Kidney glomerular epithelial cell (primary cell): Measurements from ENCODE around the gene SCNN1A.

Experiments used
- DNase-seq: peaks from one replicate; lab custom pipeline; 2025; lab: John Stamatoyannopoulos, UW

The SCNN1A gene

GRCh38 chr12:6384499-6385436 lies 9.4 kb upstream of the SCNN1A start:
- DNase-seq, result no peak

DNA sequence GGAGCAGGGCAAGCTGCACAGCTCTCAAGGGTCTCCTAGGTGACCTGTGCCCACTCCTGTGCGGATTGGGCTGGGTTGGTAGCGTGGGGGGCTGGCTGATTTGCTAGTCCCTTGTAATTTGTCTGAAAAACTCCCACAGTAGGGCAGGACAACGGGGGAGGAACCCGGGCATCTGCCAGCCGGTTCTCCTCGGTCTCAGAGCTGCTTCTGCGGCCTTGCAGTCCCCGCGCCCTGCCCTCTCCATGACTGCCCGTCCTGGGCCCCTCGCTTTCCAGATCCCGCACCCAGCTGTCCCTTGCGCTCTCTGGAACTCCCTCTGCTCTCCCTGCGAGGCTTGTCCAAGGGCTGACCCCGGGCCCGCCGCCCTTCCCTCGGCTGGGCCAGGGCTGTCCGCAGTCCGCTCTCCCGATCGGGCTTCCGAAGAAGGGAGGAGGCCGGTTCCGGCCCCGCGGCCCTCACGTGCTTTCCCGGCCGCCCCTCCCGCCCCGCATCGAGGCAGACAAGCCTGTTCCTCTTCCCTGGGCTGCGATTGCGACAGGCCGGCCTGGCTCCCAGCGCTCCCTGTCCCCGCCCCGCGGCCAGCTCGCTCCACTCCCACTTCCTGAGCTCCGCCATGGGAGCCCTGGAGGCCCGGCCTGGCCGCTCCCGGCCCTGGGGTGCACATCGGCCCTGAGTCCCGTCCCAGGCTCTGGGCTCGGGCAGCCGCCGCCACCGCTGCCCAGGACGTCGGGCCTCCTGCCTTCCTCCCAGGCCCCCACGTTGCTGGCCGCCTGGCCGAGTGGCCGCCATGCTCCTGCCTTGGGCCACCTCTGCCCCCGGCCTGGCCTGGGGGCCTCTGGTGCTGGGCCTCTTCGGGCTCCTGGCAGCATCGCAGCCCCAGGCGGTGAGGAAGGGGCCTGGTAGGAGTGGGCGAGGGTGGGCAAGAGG lies 8.5 kb upstream of the SCNN1A start, which contains the start of gene LTBR:
Gene LTBR, plus strand, starts transcription at position 591 of the 927 bp plus-strand sequence. Its CDS starts 197 bp downstream, at position 788.
- peak; percentile 44 for DNase-seq

- DNase-seq, result no peak
Measured at GRCh38 chr12:6382982-6383381, 7.6 kb upstream of the SCNN1A start.

DNA sequence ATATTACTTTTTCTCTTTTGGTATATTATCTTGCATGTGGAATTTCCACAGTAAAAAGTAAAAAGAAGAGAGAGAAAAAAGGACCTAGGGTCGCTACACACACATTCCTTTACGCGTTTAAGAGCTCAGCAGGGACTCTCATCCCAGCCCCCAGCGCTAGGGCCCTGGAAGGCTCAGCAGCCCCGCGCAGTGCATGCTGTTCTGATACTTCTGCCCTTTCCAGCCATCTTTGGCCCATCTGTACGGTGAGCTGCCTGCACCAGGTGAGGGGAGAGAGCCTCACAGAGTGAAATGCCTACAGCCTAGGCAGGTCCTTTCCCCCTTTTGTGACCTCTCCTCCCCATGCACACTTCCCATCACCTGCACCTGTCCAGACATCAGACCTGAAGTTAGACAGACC lies 7.0 kb upstream of the SCNN1A start:
- no peak for DNase-seq

GRCh38 chr12:6380141-6381121 lies 5.1 kb upstream of the SCNN1A start:
- DNase-seq, result no peak

DNA sequence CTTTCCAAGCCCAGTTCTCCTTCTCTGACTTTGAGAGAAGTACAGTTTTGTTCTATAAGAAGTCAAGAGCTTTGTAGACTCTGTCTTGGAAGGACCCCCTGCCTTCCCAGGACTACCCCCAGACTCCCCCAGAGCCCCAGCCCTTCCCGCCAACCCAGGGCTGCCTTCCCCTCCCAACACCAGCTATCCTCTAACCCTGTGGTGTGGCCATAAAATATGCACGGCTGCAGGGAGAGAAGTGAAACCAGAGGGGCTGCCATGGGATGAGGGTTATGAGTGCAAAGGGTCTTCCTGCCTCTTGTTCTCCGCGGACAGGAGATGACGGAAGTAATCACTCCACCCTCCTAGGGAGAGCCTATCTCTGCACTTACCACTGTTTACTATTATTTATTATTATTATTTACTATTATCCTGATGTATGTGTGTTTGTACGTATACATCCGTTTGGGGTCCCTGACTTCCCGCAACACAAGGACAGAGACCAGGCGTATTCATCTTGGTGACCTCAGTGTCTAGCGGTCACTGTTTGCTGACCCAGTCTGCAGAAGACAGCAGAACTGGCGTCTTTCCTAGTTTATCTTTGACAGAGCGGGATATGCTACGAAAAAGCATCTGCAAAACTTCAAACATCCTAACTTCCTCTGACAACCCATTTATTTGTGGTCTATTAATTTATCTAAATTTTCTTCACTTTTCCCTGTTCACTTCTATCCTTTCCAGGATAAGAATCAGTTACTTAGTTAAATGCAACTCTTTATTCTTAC lies 3.5 kb upstream of the SCNN1A start:
- no peak for DNase-seq

DNA sequence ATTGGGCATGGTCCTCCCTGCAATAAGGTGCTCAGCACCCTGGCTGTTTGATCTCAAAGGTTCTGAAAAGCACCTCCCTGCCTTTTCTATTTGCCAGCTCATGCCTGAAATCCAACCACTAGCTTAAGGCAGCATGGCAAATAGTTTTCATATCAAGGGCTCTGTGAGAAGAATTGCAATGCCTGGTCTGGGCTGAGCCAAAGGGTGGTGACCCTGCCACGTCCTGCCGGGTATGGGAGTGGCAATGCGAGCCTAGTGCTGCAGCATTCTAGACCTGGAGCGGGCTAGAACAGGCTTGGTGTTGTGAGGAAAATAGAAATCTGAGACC lies 2.3 kb upstream of the SCNN1A start:
- DNase-seq, result peak; percentile 19

- DNase-seq, result no peak
Measured at GRCh38 chr12:6376870-6377666, 1.7 kb upstream of the SCNN1A start.

DNA sequence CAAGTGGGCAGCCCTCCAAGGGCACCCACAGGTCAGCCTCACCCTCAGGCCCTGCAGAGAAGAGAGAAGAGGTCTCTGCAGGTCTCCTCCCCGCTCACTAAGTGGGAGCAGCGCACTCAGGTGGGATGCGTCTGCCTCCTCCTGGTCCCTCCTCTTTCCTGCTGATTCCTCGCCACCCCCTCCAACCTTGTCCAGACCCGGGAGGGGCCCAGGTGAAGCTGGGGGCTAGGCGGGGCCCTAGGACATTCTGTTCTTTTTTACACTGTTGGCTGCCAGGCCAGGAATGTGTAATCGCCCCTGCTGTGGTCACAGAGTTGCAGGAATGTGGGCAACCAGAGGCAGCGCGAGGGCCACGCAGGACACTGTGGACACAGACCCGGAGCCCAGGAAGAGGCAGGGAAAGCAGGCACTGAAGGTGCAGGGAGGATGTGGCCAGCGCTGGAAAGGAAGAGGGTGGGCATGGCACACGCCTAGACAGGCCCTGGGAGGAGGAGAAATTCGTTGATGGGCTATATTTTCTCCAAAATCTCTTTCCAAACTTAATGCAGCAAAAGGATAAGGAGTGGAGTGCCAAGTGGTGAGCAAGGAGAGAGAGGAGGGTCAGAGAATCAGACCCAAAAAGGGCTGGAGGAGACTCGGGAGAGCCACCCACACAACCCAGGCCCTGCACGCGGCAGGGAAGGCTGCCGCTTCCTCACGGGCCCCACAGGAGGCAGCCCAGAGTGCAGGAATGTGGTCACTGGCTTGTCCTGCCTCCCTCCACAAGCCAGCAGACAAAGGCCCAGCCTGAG lies 911 bp upstream of the SCNN1A start:
- DNase-seq, result no peak

DNA sequence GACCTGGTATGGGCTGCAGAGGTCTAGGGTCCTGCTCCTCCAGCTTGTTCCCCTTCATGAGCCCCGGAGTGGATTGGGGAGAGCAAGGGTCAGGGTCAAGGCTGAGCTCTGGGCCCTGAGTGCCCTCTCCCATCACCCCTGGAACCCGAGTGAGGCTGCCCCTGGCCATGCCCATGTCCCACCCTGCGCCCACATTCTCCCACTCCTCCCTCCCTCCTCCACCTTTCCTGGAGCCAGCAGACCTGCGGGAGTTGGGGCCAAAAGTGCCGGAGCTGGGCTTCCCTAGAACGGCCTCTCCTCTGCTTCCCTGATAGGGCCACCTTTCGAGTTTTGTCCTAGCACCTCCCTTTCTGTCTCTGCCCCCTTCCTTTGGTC lies 590 bp downstream of the SCNN1A start:
- no peak for DNase-seq

DNA sequence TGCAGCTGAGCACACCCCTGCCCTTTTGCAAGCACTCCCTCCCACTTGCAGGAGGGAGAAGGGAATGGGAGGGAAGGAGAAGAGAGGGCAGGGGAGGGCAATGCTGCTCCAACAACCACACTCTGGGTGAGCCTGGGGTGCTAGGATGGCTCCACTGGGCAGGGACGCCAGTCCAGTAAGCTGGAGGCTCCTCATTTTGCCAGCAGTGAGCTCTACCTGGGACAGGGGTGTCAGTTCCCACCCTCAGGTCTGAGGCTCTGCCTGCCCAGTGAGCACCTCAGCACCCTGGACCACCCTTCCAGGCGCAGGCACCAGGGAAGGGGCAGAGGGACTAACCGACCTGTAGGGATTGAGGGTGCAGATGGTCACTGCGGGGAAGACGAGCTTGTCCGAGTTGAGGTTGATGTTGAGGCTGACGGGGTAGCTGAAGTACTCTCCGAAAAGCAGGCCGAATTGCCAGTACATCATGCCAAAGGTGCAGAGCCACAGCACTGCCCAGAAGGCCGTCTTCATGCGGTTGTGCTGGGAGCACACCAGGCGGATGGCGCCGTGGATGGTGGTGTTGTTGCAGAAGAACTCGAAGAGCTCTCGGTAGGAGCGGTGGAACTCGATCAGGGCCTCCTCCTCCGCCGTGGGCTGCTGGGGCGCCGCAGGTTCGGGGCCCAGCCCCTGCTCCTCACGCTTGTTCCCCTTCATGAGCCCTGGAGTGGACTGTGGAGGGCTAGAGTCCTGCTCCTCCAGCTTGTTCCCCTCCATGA lies 1.2 kb downstream of the SCNN1A start:
- no peak for DNase-seq

GRCh38 chr12:6373022-6373787 lies 2.2 kb downstream of the SCNN1A start:
- no peak for DNase-seq

GRCh38 chr12:6372403-6373003 lies 2.9 kb downstream of the SCNN1A start:
- DNase-seq, result peak; percentile 64

DNA sequence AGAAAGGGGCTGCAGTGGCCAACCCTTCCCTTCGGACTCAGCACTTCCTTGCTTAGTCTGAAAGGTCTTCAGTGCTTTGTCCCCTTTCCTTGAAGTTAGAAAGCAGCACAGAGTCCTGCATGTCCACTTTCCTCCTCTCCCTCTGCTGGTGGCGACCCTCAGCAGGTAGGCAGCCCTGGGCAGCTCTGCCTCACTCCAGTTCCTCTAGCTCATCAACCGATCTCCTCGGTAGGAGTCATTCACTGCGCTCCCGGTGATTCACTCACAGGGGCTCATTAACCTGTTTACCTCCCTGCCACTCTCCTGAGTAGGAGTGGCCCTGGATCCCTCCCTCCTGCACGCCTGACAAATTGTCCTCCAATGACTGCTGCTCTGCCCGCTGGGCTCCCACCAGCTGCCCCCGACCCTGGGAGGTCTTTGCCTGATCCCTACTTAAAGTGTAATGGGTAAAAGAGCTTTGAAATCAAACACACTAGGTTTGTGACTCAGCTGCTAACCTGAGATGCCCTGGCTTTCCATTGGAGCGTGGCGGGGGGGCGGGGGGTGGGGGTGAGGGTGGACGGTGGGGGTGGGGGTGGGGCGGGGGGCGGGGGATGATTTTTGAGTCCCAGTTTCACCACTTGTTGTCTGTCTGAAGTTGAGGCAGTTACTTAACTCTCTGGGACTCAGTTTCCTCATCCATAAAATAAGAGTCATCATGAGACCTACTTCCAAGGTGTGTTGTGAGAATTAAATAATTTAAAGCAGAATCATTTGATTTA lies 4.2 kb downstream of the SCNN1A start:
- DNase-seq, result peak; percentile 97

GRCh38 chr12:6370576-6370935 lies 4.8 kb downstream of the SCNN1A start:
- no peak for DNase-seq

GRCh38 chr12:6369916-6370575 lies 5.3 kb downstream of the SCNN1A start:
- no peak for DNase-seq
